Measurements from ENCODE around the gene NGFR. TPM values are rescaled to one million over a fixed set of nuclear protein-coding genes. Genes with fewer than 3 reads are reported as not detected.

The NGFR gene
- total and polyA plus RNA-seq, 9 of the 15 experiments (the other 6 are each of a cell fraction or from before 2014, with no cell fraction given): 0.07 to 0.23 (median 0.13) TPM; not detected in 4

DNA sequence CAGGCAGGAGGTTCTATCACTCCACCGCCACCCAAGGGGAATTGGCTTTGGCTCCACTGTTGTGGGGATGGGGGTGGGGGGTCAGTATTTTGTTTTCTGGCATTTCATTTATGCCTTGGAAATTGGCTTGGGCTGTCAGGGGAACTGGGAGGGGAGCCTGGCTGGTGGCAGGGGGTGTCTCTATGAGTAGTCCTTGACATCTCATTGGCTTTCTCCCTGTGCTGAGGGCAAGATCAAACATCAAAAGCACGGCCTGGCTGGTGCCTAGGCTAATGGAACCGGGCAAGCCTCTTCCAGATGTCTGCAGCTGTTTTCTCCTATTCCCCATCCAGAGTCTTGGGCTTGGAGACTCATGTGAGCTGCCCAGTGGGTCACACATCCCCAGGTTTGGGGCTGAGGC is 17.4 kb upstream of the NGFR start (continued):
- TF ChIP-seq POLR3A (IDR thresholded peaks at IDR 0.05; ENCODE audit: borderline replicate concordance, extremely low read depth, insufficient read depth, insufficient read length) (no peak), MIER1 (IDR thresholded peaks at IDR 0.05; ENCODE audit: low read depth) (no peak), ZNF124 (CRISPR knock-in tag; IDR thresholded peaks at IDR 0.05) (no peak)

DNA sequence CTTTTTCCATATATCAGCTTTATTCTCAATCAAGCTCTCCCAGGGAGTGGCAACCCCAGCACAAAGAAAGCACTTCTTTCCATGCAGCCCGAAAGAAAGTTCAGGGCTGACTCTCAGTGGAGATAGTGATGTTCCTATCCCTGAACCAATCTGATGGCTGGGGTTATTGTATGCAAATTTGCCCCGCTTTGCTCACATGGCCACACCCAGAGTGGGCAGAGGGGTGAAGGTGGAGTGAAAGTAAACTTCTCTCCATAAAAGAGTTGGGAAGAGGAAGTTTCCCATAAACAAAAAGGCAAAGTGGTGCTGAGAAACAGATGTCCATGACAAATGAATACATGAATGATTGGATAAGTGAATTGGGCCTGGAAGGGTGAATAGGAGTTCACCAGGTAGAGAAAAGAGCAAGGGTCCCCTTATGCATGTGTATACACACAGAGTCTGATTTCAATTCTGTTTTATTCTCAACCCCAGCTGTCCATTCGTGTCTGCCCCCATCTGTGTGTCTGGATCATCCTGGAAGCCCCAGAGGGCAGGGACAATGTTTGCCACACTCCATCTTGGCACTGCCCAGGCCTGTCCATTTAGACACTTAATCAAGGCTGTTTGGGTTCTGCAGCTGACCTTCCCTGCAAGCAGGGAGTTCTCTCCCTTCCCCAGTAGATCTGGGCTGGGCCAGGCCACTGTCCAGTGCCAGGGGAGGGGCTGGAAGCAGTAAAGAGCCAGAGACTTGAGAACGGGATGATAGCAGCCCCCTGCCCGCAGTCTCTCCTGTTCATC is 14.1 kb upstream of the NGFR start:
- Histone ChIP-seq H3K4me1 (replicated peaks in 1 of 2; ENCODE audit: control insufficient read depth in 2 of 2, insufficient read depth in 2 of 2, low read length in 2 of 2) (peaks cover 7 to 8% of the 10 kb centered on the region in 2 experiments; a peak in 3 of 5 replicates), H4K20me1 (replicated peaks; ENCODE audit: control insufficient read depth, insufficient read depth, low read length) (peaks cover 6% of the 10 kb centered on the region; the same call in 1 of the 2 replicates), H3K27ac (ENCODE audit: extremely low read depth, low read depth, low read length) (no peak overlapping the region), H3K4me2 (ENCODE audit: insufficient read depth, low read length) (no peak overlapping the region), H3K36me3 (ENCODE audit: control insufficient read depth, insufficient read depth, low read length) (no peaks in the 10 kb centered on the region), H2AFZ (ENCODE audit: low read depth, low read length) (no peak overlapping the region), H3K4me3 (no peak overlapping the region), H3K9ac (ENCODE audit: insufficient read depth in 1 of 2, low read depth in 2 of 2, low read length in 2 of 2) (no peak overlapping the region), H3K9me1 (ENCODE audit: control insufficient read depth, insufficient read depth, low read length) (no peaks in the 10 kb centered on the region), H3K27me3 (ENCODE audit: control insufficient read depth in 2 of 2, insufficient read depth in 2 of 2, low read length in 2 of 2) (peaks cover 18 to 65% of the 10 kb centered on the region in 2 experiments; a peak in 4 of 5 replicates), H3K9me3 (replicated peaks; ENCODE audit: control insufficient read depth, insufficient read depth, low read depth, low read length) (no peaks in the 10 kb centered on the region), H3K79me2 (ENCODE audit: control insufficient read depth, insufficient read depth, low read length) (no peaks in the 10 kb centered on the region)
- no TSS peak for BruUV-seq (replicated peaks)
- in situ Hi-C loops (cut with MboI): no loop called here
- ChIA-PET POLR2A (interaction anchor here (1.0 kb wide), 1 partner anchor 68 kb away, joined by 3 read pairs; no protein-coding TSS in a partner anchor), CTCF (ENCODE audit: low intra/inter-chr PET ratio) (interaction anchor here (0.6 kb wide), 2 partner anchors 88 to 217 kb away, joined by 3 read pairs; no protein-coding TSS in a partner anchor)
- whole genome bisulfite sequencing (ENCODE audit: insufficient coverage, low coverage, missing lambda C conversion rate): 5% methylated on average over 5 of the region's 5 CpGs
- ATAC-seq: no peak
- intact Hi-C loops (cut with micrococcal nuclease): no loop called here
- TF ChIP-seq TEAD2 (tag; IDR thresholded peaks at IDR 0.05) (no peak), ZNF586 (CRISPR knock-in tag; conservative IDR thresholded peaks at IDR 0.05) (no peak), SRSF1 (IDR thresholded peaks at IDR 0.05; ENCODE audit: low read depth, low read length) (no peak), ZNF134 (CRISPR knock-in tag; conservative IDR thresholded peaks at IDR 0.05) (no peak), RB1 (IDR thresholded peaks at IDR 0.05; ENCODE audit: low read depth) (no peak), MCM2 (IDR thresholded peaks at IDR 0.05; ENCODE audit: low read depth) (no peak), MCM7 (IDR thresholded peaks at IDR 0.05) (no peak), IFI16 (CRISPR knock-in tag; IDR thresholded peaks at IDR 0.05) (no peak)
- no peak for FAIRE-seq
- no peak for DNase-seq (ENCODE audit: extremely low read depth in 1 of 4, low spot score in 3 of 4)
